B cell (primary cell): ENCODE results near the gene TMEM255B. TPM values are rescaled to one million over a fixed set of nuclear protein-coding genes. Genes with fewer than 3 reads are reported as not detected.

ENCODE experiments used
- polyA plus RNA-seq: library from polyadenylated mRNA; depleted of rRNA; stranded (reverse); fragments of >200 nt; gene quantifications from 2 replicates; pipeline ENCODE4 v1.2.3, GENCODE V29; 2012
- total RNA-seq, 2 donors: library from RNA; stranded (reverse); fragments of 120-200 nt in 1 of 2; gene quantifications; 1 replicate in 1 of 2; 2 replicates in 1 of 2; pipeline versions ENCODE4 v1.2.3 to v1.2.4, GENCODE V29; 2013 to 2022

Gene TMEM255B
- total and polyA plus RNA-seq, 2 donors (not counting 1 experiment from before 2014, with no cell fraction given): 2.1 to 8.2 TPM

Other genes with a start within 250 kb of the TMEM255B start
- gene TFDP1, start 174.5 kb upstream of the TMEM255B start, total RNA-seq: 31.1 and 33.8 TPM in 2 replicates
- gene TFDP1, start 174.5 kb upstream of the TMEM255B start, polyA plus RNA-seq: 19.1 and 22.2 TPM in 2 replicates
- gene ATP4B, start 101.0 kb upstream of the TMEM255B start, total RNA-seq: not detected in 2 replicates
- gene ATP4B, start 101.0 kb upstream of the TMEM255B start, polyA plus RNA-seq: not detected in 2 replicates
- gene GRK1, start 92.0 kb upstream of the TMEM255B start, total RNA-seq: 0.15 TPM in 1 of 2 replicates, not detected in the other
- 0.03 TPM in 1 of 2 replicates, not detected in the other for gene GRK1, start 92.0 kb upstream of the TMEM255B start, polyA plus RNA-seq
- 0.25 and 0.66 TPM in 2 replicates for gene GAS6, start 104.8 kb downstream of the TMEM255B start, total RNA-seq
- gene GAS6, start 104.8 kb downstream of the TMEM255B start, polyA plus RNA-seq: 0.78 and 1.2 TPM in 2 replicates
- gene C13orf46, start 214.8 kb downstream of the TMEM255B start, total RNA-seq: 4.8 and 5.4 TPM in 2 replicates
- gene C13orf46, start 214.8 kb downstream of the TMEM255B start, polyA plus RNA-seq: 1.2 and 1.4 TPM in 2 replicates